Activated T-cell treated with anti-CD3 and anti-CD28 coated beads for 1 hour (primary cell): Measurements from ENCODE around the gene KCNH4.

Experiments used
- DNase-seq: peaks from one replicate; pipeline ENCODE4 v3.0.0-alpha.2; 2020; ENCODE audit warnings: low read depth

The KCNH4 gene

GRCh38 chr17:42117397-42118125, 63.4 kb downstream of the KCNH4 start:
- DNase-seq: no peak

GRCh38 chr17:42116705-42117396, 64.1 kb downstream of the KCNH4 start:
- DNase-seq: peak; percentile 77

- no peak for DNase-seq
Measured at GRCh38 chr17:42114118-42114517, 66.8 kb downstream of the KCNH4 start.

GRCh38 chr17:42113293-42114069, 67.5 kb downstream of the KCNH4 start:
- DNase-seq: no peak

GRCh38 chr17:42112552-42113176, 68.3 kb downstream of the KCNH4 start, which contains the start of gene DHX58:
Gene DHX58, minus strand, starts transcription at chr17:42112714. Its CDS starts 822 bp downstream, at chr17:42111892.
- DNase-seq: peak; percentile 54

GRCh38 chr17:42111871-42112551, 68.9 kb downstream of the KCNH4 start:
- peak; percentile 31 for DNase-seq

GRCh38 chr17:42111265-42111636, 69.7 kb downstream of the KCNH4 start:
- no peak for DNase-seq

GRCh38 chr17:42110301-42111264, 70.4 kb downstream of the KCNH4 start:
- DNase-seq: no peak

GRCh38 chr17:42109086-42109485, 71.9 kb downstream of the KCNH4 start:
- no peak for DNase-seq

GRCh38 chr17:42107597-42108576, 73.1 kb downstream of the KCNH4 start:
- DNase-seq: peak; percentile 85

GRCh38 chr17:42107124-42107523, 73.8 kb downstream of the KCNH4 start:
- no peak for DNase-seq
